NOMO-1 treated with dmso at 0.1 percent for 144 hours (cell line): ENCODE data around the gene TMEM132D.

Source experiments
- DNase-seq: peaks from one replicate; lab custom pipeline; 2025; ENCODE audit not compliant: unreplicated experiment; lab: John Stamatoyannopoulos, UW

TMEM132D gene

DNA sequence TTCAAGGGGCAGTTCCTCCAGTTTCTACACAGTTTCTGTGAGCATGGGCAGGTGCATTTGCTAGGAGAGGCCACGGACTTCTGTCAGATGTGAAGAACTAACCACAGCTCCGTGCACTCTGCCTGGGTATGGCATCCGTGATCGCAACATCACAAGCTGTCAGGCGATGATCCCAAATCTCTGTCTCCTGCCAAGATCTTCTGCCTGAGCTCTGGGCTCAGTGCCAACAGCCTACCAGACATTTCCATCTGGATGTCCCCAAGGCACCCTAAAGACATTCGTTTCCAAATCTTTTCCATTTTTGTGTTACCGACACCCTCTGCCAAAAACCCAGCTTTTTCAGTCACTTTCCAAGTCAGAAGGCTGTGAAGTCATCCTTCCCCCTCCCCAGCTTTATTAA lies 758.4 kb downstream of the TMEM132D start:
- DNase-seq, result no peak

DNA sequence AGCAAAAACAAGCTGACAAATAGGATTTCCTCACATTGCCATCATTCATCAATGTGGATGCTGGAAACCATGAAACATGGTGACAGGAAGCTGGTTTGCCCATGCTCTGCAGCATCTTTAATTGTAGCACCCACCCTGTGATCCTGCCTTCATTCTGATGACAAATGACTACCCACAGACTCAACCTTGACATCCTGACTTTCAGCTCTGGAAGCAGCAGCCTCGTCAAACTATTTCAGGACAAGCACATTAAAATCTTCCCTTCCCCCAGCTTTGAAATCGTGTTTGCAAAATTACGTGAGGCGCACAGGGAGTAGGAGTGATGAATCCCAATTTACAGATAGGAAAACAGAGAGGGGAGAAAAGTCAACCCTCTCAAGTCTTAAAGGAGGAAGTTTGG lies 765.0 kb downstream of the TMEM132D start:
- no peak for DNase-seq

DNA sequence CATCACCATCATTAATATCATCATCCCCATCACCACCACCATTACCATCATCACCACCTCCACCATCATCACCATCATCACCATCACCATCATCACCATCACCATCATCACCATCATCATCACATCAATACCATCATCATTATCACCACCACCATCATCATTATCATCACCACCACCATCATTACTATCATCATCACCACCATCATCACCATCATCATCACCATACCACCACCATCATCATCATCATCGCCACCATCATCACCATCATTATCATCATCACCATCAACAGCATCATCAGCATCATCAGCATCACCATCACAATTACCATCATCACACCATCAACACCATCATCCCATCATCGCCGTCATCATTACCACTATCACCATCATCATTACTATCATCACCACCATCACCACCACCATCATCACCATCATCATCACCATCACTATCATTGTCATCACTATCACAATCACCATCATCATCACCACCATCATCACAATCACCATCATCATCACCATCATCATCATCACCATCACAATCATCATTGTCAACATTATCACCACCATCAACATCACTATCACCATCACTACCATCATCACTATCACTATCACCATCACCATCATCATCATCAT lies 767.0 kb downstream of the TMEM132D start:
- DNase-seq, result no peak

DNA sequence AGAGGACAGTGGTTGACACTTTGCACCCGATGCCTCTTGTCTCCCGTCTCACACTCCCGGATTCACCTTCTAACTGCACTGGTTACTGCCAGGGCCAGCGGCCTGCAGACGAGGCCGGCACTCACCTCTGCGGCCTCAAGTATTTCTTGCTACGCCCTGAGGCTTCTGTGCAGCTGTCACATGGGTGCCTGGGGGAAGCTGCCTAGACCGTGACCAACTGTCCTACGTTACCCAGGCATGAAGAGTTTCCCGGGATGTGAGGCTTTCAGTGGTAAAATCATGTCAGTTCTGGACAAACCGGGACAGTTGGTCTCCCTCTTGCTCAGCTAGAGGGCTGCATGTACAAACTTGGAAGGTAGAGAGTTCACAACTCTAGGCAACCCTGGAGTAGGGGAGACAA lies 776.1 kb downstream of the TMEM132D start:
- no peak for DNase-seq

DNA sequence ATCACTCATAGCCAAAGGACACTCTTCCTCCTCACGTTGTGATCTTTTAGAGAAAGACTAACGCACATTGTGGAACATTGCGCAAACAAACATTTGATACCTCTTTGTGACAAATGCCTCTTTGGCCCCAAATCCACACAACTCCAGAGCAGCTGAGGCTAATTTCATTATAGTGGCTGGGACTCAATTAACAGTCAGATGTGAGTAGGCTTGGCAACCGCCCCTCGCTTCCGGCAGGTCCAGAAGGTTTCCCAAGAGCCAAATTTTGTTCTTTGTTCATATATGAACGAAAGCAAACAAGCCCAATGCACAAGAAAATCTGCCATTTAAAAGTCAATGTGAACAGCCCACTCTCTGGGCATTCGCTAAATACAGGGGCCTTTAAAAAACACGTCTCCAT lies 776.6 kb downstream of the TMEM132D start:
- no peak for DNase-seq

DNA sequence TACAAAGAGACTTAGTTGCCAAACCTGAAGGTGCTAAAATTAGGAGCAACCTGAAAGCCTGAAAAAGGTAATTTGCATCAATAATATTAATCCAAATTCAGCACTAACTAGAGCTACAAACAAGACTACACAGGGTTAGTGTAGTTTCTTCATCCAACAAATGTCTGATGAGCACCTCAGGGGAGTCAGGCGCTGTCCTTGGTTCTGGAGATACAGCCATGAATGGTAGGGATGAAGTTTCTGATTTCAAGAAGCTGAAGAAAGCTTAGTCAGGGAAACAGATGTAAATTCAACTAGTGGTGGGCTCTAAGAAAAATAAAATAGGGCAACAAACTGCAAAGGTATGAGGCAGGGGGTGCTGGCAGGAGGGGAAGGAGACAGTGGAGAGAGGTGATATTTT lies 784.3 kb downstream of the TMEM132D start:
- no peak for DNase-seq

DNA sequence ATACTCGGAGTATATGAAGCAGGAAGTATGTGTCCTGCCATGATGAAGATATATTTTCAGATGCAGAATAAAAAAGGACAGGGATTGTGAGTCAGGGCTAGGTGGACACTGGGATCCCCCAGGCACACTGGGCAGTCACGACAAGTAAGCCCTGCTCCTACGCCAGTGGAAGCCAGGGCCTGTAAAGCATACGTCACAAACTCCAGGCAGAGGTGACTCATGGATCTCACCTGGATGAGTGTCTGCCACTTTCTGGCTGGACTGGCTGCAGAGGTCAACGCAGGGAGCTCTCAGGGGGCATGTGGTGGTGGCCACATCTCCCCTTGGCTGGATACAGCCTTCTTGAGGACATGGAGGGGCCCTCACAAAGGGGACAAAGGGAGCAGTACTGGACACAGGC lies 788.3 kb downstream of the TMEM132D start:
- no peak for DNase-seq

DNA sequence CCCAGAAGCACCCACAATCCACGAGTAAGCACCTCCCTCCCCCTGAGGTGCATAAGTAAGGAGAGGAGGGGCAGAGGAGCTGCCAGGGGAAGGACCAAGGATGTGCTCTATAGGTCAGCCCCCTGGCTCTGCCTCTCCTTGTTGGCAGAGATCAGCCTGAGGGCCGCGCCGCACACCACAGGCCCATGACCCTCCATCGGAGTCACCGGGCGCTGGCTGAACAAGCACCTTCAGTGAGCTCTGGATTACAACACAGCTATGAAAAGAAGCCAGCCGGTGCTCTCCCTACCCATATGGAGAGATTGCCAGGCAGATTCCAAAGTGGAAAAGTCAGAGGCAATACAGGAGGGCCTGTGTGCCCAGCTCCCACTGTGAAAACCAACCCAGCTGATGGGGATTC lies 793.2 kb downstream of the TMEM132D start:
- no peak for DNase-seq

DNA sequence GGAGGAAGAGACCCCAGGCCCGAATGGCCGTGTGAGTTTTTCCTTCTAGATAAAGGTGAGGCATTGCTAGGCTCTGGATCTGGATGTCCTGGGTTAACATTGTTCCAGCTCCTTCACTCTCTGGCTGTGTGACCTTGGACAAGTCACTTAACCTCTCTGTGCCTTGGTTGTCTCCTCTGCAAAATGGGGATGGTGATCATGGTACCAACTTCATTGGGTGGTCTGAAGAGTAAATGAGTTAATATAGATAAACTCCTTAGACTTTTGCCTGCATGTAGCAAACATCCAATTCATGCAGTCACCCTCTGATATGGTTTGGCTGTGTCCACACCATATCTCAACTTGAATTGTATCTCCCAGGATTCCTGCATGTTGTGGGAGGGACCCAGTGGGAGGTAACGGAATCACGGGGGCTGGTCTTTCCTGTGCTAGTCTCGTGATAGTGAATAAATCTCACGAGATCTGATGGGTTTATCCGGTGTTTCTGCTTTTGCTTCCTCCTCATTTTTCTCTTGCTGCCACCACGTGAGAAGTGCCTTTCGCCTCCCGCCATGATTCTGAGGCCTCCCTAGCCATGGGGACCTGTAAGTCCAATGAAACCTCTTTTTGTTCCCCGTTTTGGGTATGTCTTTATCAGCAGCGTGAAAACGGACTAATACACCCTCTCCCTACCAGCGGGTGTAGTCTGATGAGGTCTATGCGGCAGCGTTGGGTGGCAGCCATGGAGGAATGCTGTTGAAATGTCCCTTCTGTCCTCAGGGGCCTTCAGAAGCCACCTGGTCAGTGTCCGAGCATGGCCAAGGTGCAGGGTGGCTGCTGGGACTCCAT lies 794.4 kb downstream of the TMEM132D start:
- DNase-seq, result no peak

DNA sequence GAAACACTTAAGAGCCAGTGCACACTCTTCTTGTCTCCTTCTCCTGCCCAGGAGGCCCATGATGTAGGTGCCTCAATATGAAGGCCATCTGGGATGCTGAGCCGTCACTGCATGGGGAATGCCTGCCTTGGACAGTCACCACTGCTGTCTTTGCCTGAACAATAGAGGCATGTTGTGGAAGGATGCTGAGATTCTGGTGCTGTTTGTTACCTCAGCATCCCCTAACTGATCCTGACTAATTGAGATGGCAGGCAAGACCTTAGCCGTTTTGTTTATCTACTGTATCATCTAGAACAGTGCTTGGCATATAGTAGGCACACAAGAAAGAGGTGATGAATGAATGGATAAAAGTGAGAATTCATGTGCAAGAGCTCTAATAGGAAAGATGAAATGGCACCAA lies 797.1 kb downstream of the TMEM132D start:
- DNase-seq, result no peak

DNA sequence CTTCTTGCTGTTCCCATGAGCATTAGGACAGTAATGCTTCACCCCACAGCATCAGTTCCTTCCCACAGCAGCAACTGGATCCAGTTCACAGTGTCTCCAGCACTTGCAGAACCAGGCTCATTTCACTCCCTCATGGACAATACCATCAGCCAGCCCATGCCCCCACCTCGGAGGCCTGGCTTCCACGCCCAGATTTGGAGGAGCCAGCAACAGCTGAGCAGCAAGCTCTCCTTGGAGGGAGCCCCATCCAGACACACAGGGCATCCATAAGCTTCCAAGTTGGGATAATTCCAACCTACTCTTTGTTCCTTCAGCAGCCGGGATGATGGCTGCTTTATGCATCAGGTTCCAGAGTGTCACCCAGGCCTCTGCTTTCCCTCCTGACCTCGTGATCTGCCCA lies 800.6 kb downstream of the TMEM132D start:
- no peak for DNase-seq

DNA sequence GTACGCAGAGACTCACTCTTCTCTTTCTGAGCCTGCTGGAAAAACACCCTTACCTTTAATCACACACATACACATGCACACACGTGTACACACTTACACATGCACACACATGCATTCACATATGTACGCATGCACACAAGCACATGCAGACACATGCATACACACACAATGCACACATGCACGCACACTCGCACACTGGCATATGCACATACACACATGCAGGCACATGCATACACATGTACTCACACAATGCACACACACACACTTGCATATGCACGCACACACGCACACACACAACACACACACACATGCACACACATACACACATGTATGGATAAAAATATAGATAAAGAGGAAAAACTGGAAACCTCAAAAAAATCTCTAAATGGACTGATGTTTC lies 801.6 kb downstream of the TMEM132D start:
- no peak for DNase-seq

DNA sequence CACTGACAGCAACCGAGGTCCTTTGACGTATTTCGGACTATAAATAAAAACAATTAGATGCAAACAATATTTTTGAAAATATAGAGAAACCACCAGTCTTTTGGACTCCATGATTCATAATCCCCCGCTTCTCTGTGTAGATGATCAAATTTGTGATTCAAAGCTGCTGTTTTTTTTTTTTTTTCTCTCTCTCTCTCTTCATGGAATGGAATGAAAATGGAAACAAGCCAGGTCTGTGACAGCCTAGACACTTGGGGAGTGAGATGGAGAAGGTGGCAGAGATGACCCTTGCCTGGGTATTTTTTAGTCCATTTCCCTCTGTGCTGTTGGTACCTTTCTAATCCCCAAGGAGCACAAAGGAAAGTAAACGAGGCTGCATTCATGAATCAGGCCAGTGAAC lies 802.0 kb downstream of the TMEM132D start:
- no peak for DNase-seq

DNA sequence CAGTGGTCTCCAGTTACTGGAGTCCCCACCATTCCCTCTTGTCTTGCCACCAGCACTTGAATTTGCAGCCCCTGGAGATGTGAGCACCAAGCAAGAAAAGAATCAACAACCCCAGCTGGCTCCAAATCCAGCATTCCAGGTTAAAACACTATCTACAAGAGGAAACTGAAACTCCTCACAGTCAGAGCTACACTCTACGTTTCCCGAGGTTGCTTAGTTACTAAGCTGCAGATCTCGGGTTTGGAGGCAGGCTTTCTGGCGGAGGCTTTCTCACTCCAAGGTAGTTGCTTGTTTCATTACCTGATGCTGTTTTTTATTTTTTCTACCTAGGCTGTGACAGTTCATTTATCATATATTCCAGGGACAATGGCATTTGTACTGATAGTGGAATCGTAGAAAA lies 802.4 kb downstream of the TMEM132D start:
- no peak for DNase-seq

DNA sequence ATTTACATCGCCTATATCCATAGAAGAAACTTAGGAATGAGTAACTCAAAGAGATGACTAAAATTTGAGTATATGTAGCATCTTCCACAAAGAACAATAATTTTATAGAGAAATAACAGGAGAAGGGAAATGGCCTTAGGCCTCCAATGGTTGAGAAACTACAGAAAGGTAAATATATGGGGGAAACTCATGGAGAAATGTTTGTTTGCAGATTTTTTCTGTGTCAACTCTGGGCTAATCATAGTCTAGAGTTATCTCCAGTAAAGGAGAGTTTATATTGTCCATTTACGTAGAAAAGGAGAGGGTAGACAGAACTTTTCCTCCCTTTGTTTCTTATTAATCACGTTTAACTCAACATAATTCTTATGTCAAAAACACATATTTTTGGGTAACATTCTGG lies 806.4 kb downstream of the TMEM132D start:
- DNase-seq, result no peak

DNA sequence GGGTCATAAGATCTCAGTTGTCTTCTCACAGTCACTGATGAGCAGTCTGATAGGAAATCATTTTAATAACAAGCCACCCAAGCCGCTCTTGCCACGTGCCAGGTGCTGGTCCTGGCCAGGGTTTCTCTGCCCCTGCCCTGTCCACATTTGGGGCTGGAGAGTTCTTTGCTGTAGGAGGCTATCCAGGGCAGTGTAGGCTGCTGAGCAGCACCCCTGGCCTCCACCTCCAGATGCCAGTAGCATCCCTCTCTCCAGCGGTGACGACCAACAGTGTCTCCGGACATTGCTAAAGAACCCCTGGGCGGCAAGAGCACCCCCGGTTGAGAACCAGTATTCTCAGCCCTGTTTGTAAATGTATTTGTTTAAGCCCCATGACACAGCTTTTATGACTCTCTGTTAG lies 806.9 kb downstream of the TMEM132D start:
- DNase-seq, result no peak

DNA sequence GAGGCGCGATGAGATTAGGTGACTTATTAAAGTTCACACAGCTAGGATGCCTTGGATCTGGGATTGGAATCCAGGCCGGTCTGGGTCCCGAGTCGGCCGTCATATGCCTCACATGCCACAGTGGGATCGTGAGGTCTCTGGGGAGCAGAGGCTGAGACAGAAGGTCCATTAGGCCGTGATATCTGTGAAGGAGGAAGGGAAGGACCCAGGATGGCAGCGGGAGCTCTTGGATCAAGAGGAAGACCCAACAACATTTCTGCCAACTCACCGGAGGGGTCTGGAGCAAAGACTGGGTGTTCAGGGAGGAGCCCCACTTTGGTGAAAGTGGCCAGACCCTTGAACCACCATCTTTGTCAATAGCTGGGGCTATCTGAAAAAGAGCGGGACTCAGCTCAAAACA lies 807.6 kb downstream of the TMEM132D start:
- DNase-seq, result no peak

DNA sequence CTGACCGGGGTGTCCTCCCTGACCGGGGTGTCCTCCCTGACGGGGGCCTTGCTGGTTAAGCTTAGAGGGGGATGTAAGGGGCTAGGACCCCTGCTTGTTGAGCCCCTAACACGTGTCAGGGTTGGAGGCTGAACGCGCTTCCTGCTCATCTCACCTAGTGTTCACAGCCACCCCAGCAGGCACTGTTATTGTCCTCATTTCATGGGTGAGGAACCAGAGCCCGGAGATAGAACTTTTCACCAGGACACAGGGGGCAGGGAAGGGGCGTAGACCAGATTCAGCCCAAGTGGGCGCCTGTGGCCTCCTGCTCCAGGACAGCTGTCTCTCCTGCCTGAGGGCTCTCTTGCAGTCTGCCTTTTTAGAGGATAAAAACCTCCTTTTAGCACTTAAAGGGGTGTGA lies 814.2 kb downstream of the TMEM132D start:
- no peak for DNase-seq

DNA sequence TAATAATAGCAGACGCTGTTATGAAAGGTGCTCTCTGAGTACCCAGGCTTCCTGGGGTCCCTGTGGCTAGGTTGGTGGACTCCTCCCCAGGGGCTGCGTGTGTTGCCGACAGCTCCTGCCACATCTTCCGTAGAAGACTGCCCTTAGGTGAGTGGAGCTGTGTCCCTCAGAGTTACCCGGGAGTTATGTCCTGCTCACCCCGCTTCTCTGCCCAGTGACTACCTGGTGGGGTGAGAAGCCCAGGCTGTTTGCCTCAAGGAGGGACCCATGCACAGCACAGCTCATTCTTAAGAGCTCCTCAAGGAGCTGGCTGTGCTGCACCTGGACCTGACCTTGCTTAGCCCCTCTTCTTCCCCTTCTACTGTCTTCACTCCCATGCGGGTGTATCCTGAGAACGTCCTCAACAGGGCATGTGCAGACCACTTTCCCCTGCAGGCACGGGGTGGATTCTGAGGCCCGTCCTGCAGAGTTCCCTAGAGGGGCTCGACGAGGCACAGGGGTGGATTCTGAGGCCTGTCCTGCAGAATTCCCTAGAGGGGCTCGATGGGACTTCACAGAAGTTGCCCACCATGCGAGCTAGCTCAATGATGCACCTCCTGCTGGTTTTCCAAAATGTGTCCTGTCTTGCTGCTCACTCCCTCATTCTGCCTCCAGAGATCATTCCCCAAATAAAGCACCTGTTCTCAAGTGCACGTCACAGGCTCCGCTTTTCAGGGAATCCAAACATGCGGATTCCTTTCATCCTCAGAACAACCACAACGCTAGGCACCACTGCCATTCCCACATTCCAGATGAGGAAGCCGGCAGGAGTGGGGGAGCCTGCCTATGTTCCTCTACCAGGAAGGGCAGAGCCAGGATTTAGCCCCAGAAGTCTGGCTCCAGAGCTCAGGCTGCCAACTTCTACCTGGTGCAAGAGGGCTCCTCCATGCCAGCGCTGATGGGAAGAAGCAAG lies 818.7 kb downstream of the TMEM132D start:
- DNase-seq, result no peak

DNA sequence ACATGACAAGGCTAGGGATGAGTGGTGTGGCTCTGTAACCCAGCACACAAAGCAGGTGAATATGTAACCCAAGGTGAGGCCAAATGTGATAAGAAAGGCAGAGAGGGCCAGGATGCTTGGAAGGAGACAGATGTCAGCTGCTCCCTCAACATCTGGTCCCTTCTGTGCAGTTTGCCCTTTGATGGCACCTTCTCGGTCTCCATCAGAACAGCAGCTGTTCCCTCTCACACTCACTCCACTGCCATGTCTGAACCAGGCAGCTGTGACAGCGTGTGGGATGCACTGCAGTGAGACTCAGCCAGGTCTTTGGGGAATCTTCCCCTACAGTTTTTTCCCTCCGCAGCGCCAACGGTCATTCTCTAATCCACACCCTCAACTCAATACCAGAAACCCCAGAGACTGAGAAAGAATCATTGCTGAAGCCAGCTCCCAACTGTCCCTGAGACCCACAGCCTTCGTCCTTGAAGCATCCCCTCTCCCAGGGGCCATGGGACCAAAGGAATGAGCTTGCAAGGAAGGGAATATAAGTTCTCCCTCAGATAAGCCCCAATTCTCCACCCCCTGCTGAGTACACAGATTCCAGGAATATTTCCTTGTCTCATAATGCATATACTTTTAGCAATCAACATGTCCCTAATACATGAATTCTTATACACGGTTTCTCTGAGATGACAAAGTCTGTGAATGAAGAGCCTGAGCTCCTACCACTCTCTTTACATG lies 820.5 kb downstream of the TMEM132D start:
- DNase-seq, result no peak

DNA sequence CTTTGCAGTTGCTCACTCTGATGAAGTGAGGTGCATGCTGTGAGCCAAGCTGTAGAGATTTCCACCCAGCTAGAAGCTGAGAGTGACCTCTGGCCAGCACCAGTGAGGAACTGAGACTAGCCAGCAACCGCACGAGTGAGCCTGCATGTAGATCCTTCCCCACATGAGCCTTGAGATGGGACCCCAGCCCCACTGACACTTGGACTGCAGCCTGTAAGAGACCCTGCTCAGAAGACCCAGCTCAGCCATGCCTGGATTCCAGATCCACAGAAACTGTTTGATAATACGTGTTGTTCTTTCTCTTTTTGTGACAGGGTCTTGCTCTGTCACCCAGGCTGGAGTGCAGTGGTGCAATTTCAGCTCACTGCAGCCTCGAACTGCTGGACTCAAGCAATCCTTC lies 821.4 kb downstream of the TMEM132D start:
- DNase-seq, result no peak
